Islet precursor cell (in vitro differentiated cells): Measurements from ENCODE around the gene LBX1.

Experiments
- DNase-seq: peaks from one replicate; pipeline ENCODE4 v3.0.0-alpha.2; 2018

LBX1 gene

DNA sequence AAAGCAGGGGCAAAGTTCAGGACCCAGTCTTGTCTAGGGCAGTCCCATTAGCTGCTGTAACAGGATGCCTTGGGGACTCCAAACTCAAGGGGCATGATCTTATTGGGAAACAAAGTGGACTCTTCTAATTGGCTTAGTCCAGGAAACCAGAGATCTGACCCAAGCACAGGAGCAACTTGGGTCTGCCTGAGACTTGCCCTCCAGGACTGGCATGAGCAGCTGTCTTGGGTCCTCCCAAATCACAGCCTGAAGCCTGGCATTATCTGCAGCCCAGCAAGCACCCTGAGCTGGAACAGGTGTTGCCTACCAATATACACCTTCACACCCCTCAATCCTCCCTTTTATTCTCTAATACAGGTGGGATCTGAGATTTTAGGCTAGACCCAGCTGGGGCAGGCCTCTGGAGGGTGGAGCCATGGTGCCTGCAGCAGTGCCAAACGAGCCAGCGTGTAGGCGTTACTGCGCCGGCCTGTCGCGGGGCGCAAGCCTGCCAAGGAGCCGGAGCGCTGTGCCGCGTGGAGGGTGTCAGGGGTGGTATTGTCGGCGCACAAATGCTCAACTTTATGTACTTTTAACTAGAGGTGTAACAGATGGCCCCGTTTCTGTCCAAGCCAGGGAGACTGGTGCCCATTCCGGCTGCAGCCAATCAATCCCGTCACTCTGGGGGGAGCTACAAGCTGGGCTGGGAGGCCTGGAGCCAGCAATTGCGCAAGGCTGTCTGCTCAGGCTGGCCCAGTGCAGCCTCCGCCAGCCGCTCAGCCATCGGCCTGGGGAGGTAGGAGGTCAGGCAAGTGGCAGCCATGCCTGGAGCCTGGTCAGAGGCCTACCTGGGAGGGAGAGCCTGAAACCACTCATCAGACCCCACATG, 12.8 kb upstream of the LBX1 start:
- no peak for DNase-seq

DNA sequence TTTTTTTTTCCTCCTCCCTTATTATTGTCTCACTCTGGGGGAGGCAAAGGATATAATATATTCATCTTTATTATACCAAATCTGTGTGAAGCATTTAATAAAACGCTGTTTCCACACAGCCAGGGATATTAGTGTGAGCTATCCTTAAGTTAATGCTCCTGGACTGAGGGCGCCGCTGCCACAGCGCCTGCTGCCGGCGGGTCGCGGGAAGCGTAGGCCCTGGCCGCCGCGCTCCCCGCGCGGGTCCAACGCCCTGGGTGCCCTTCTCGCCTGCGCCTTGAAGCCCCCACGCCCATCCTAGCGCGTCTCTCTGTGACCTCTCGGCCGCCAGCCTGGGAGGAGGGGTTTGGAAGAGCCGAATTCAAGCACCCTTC, 9.5 kb upstream of the LBX1 start:
- DNase-seq, result no peak

GRCh38 chr10:101237982-101238731, 8.9 kb upstream of the LBX1 start:
- DNase-seq, result no peak

DNA sequence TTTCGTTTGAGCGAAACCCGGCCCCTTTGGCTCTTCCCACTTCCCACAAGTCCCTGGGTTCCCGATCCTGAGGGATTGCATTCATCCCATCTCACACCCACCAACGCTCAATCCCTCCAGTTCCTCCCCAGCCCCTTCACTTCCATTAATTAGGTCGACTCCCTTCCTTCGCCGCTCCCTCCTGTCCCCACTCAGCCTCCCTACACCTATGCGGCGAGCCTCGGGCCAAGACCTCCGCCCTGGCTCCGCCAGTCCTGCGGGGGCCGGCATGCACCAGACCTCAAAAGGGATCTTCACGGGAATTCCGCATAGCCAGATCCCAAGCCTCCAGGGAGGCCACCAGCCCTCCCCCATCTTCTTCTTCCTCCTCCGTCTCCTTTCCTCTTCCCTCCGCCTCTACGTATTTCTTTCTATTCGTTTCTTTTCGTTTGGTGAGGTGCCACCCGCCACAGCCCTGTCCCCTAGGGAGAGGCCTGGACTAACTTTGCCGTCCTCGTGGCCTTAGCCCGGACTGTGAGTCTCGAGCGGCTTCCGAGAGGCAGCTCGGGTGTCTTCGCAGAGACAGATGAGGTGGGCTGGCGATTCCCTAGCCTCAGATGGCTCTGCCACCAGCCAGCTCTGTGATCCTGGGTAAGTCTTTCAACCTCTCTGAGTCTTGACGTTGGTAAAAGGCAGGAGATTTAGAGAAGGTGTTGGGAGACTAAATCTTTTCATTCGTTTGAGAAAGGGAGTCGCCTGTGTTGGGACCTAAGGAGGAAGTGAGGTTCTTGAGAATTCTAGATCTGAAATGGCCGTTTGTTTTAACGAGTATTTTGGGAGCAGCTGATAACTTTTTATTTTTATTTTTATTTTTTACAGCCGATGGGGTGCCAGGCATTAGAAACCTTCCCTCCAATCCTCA, 8.1 kb upstream of the LBX1 start:
- no peak for DNase-seq

DNA sequence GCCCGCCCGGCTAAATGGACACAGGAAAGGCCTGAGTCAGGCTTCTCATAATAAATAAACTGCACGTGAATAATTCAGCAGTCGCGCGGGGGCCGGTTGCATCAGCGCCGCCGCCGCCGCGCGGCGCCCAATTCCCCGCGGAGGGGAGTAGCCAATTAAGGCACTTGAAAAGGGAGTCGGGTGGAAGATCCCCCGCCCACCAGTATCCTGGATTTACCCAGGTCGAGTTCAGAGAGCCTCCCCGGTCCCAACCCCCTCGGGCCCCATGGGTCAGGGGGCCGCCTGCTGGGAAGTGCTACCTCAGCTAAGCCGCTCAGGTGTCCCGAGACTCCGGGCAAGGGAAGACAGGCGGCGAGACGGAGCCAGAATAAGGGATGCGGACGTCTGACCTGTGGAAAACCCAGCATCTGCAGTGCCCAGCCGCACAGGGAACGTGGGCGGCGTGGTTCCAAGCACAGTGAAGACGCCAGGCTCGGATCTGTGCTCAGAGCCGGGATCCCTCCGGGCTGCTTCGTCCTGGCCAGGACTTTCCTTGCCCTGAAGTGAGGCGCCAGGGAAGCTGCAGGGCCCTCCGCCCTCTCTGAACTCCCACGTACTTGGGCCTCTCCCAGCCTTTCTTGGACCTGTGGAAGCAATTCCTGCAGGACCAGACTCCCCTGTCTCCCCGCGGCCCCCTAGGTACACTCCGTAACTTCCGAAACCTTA, 7.3 kb upstream of the LBX1 start:
- DNase-seq, result no peak

DNA sequence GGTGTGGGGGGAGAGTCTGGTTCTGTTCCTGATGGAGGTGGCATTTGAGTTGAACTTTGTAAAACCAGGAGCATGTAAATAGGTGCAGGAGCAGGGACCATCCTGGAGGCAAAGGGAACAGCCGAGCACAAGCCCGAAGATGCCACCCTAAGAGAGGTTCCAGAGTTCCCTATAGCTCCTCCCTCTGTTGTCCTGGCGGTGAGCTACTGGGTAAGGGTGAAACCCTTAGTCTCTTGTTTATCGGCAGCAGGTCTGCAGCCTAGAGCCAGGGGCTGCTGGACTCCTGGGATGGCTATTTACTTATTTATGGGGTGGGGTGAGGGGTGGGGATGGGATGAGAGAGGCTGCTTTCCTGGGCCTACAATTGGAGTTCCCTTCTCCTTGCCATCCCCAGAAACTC, 6.5 kb upstream of the LBX1 start:
- DNase-seq, result no peak

DNA sequence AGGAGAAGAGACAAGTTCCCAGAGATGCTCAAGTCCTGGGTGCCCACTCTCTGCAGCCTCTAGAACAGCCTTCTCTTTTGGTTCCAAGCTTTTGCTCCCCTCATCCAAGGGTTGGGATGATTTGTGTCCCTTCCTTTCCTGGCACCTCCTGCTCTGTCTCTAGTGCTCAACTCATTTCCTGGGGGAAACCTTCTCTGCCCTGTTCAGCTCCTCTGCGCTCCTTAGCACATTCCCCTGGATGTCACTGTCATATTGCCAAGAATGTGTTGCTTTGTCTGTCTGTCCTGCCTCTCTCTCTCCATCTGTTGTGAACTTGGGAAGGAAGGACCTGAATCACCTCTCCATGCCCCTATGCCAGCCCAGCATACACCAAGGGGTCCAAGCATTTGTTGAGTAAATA, 5.1 kb upstream of the LBX1 start:
- no peak for DNase-seq

GRCh38 chr10:101233863-101234262, 4.6 kb upstream of the LBX1 start:
- DNase-seq, result no peak

DNA sequence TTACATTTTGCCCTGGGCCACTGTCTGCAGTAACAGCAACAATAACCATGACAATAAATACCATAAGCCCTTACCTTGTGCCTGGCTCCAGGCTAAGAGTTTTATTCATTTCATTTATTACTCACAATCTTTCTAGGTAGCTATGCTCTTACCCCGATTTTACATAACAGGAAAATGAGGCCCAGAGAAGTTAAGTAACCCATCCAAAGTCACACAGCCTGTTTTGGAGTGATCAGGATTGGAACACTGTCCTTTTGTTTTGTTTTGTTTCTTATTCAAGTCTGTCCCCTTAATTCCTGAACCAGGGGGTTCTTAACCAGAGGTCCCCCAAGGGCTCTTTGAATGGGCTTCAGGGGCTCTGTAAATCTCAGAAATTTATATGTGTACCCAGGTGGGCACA, 4.2 kb upstream of the LBX1 start:
- DNase-seq, result no peak

DNA sequence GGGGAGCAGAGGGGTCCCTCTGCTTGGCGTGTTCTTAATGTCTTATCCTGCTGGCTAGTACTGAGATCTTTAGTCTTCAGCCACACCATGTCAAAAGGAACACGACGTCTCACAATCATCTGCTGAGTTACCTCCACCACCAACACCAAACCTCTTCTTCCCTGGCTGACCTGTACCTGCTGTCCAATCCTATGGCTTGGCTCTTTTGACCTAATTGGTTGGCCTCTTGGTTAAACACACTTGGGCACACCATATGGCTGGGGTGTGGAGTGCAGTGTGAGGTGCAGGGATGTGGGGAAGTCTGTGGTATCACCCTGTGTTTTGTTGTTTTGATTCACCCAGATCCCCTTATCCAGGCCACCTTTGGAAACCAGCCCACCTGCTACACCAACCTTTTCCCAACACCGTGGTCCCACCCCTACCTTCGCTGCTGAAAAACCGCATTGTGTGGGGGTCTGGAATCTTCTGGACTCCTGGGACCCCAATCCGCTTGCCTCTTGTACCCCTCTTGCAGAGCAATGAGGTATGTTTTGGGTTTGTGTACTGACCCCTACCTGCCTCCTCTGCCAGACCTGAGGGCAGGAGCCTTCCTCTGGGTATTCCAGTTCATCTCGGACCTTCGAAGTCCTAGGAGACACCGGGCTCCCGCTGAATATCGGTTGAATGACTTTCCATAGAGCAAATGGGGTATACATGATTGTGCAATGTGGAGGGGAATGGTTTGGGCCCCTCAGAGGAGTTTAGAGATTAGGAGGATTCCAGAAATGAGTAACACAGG, 2.8 kb upstream of the LBX1 start:
- no peak for DNase-seq

GRCh38 chr10:101231092-101231491, 1.8 kb upstream of the LBX1 start:
- no peak for DNase-seq

DNA sequence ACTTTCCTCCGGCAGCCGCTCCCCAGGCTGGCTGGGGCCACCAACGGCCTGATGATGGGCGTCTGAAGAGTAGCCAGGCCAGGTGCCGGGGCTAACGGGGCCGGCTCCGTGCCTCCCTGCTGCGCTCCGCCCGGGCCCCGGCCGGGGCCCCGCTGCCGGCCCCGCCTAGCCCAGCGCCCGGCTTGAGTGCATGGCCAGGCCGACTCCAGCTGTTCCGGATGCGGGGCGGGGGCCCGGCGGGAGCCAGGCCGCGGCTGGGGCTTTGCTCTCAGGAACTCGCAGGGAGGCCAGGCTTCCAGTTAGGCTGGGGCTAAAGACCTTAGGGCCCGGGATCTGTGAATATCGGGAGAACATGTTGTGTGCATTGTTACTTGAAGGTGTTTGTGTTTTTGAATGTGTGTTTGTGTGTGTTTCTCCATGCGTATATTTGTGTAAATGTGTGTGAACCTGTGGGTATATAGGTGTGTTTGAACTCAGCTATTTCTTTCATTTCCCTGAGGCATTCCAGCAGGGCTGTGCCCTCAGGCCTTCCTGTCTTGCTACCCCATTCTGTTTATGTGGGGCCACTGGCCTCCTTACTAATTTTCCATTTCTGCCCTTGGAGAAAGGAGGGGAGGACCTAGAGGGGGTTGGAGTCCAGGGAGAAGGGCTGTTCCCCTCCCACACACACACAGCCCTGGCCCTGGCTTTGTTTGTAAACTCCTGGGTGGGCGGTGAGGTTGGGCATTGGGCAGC, 1.1 kb upstream of the LBX1 start:
- DNase-seq, result no peak

- no peak for DNase-seq
These were observed 347 bp downstream of the LBX1 start for GRCh38 chr10:101228966-101229265.

GRCh38 chr10:101228153-101228965, 904 bp downstream of the LBX1 start:
- no peak for DNase-seq

DNA sequence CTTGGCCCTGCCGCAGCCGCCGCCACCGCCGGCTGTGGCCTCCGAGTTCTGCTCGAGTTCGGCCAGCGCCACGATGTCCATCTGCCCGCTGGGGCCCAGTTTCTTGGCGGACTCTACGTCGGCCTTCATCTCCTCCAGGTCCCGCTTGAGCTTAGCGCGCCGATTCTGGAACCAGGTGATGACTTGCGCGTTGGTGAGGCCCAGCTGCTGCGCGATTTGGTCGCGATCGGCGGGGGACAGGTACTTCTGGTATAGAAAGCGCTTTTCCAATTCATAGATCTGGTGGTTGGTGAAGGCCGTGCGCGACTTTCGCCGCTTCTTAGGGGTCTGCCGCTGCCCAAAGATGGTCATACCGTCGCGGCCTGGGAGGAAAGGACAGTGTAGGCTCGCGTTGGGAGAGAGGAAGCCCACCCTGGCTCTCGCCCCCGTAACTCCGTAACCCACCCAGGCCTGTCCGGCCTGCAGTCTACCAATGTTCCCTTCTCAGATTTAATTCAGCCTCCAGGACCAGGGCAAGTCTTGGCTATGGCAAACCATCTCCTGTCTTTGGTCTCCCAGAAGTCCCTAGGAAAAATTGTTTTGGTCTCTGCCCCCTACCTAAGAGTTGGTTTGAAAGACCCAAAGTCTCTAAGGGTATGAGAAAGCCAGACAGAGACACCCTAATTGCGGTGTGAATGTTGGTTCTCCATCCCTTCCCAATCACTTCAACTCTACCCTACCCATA, 1.7 kb downstream of the LBX1 start:
- DNase-seq, result no peak

GRCh38 chr10:101226491-101227428, 2.5 kb downstream of the LBX1 start:
- no peak for DNase-seq

GRCh38 chr10:101225846-101226421, 3.3 kb downstream of the LBX1 start:
- DNase-seq, result no peak
